GM12891 (cell line): ENCODE results near the gene EML6.
A peak's percentile ranks its signal among the peaks of the same experiment; 100 is the strongest.

Experiments
- DNase-seq: peaks from one replicate; pipeline ENCODE4 v3.0.0; 2011; ENCODE audit warnings: low spot score; ENCODE audit not compliant: insufficient read length
- FAIRE-seq: peaks from 2 replicates; lab custom pipeline; 2011; peaks lifted over from hg19 to GRCh38; lab: Jason Lieb, UNC
- PAX5 ChIP-seq: IDR thresholded peaks from 2 replicates; pipeline ENCODE4 v1.6.1; 2011; ENCODE audit warnings: low read length, moderate library complexity, mild to moderate bottlenecking; ENCODE audit not compliant: insufficient read depth, severe bottlenecking
- POLR2A ChIP-seq: IDR thresholded peaks from 2 replicates; pipeline ENCODE4 v1.6.1; 2011; ENCODE audit warnings: low read depth, low read length, control low read depth
- POLR2AphosphoS5 ChIP-seq: IDR thresholded peaks from 2 replicates; pipeline ENCODE4 v1.6.1; 2011; ENCODE audit warnings: low read depth, low read length, control low read depth
- POU2F2 ChIP-seq: IDR thresholded peaks from 2 replicates; pipeline ENCODE4 v1.6.1; 2011; ENCODE audit warnings: low read depth, mild to moderate bottlenecking, control low read depth, low read length, moderate library complexity
- SPI1 ChIP-seq: IDR thresholded peaks from 2 replicates; pipeline ENCODE4 v1.6.1; 2011; ENCODE audit warnings: low read depth, low read length, control low read depth
- TAF1 ChIP-seq: IDR thresholded peaks from 2 replicates; pipeline ENCODE4 v1.6.1; 2011; ENCODE audit warnings: low read depth, low read length, control low read depth

The EML6 gene

GRCh38 chr2:54945391-54946219, 222.1 kb downstream of the EML6 start:
- DNase-seq, result peak; percentile 42
- TF ChIP-seq PAX5 (no peak), POLR2A (no peak), TAF1 (no peak), POU2F2 (no peak), POLR2AphosphoS5 (no peak)
- peak; percentile 20 for FAIRE-seq

- FAIRE-seq, result no peak
- TF ChIP-seq TAF1 (no peak), POLR2A (no peak), PAX5 (no peak), SPI1 (no peak), POLR2AphosphoS5 (no peak), POU2F2 (no peak)
- DNase-seq, result no peak
These were observed 222.9 kb downstream of the EML6 start for GRCh38 chr2:54946220-54946805.

- FAIRE-seq (no peak), DNase-seq (no peak)
- TF ChIP-seq POLR2A, result no peak
- TF ChIP-seq POU2F2, result no peak
- no peak for TF ChIP-seq POLR2AphosphoS5
- TF ChIP-seq TAF1, result no peak
- no peak for TF ChIP-seq PAX5
- no peak for TF ChIP-seq SPI1
These were observed 223.7 kb downstream of the EML6 start for GRCh38 chr2:54947136-54947535.

- TF ChIP-seq SPI1, result no peak
- TF ChIP-seq TAF1, result no peak
- TF ChIP-seq POLR2A, result no peak
- no peak for TF ChIP-seq POU2F2
- no peak for TF ChIP-seq POLR2AphosphoS5
- TF ChIP-seq PAX5, result no peak
- DNase-seq, result no peak
- no peak for FAIRE-seq
These were observed 224.2 kb downstream of the EML6 start for GRCh38 chr2:54947646-54948045.

- no peak for FAIRE-seq
- DNase-seq, result no peak
These were observed 224.7 kb downstream of the EML6 start for GRCh38 chr2:54948120-54948519.

GRCh38 chr2:54949431-54949830, 226.0 kb downstream of the EML6 start:
- DNase-seq (no peak), FAIRE-seq (no peak)
- TF ChIP-seq PAX5 (no peak), SPI1 (no peak), POU2F2 (no peak), TAF1 (no peak), POLR2AphosphoS5 (no peak), POLR2A (no peak)

More at GRCh38 chr2:54948120-54948519, 224.7 kb downstream of the EML6 start:
- no peak for TF ChIP-seq PAX5
- no peak for TF ChIP-seq POLR2AphosphoS5
- no peak for TF ChIP-seq SPI1
- no peak for TF ChIP-seq POLR2A
- no peak for TF ChIP-seq TAF1
- no peak for TF ChIP-seq POU2F2

GRCh38 chr2:54950811-54951210, 227.3 kb downstream of the EML6 start:
- DNase-seq, result no peak
- FAIRE-seq, result no peak
- no peak for TF ChIP-seq PAX5

- DNase-seq (no peak), FAIRE-seq (no peak)
- TF ChIP-seq SPI1 (no peak), POLR2A (no peak), POU2F2 (no peak), PAX5 (no peak), POLR2AphosphoS5 (no peak), TAF1 (no peak)
These were observed 229.0 kb downstream of the EML6 start for GRCh38 chr2:54952425-54952824.

- TF ChIP-seq POLR2A (no peak), POLR2AphosphoS5 (no peak), TAF1 (no peak), POU2F2 (no peak), PAX5 (no peak), SPI1 (no peak)
- no peak for FAIRE-seq
- DNase-seq, result no peak
These were observed 229.6 kb downstream of the EML6 start for GRCh38 chr2:54952978-54953456.
